HG03060 (cell line): ENCODE data around the gene TIGD1.
"Not testable (repeated sequence)": the region's sequence is repeated elsewhere in the genome, so short reads cannot be mapped to it uniquely, and the experiment has no call there.

Experiments
- ATAC-seq: cut with Tn5 transposase; IDR thresholded peaks from one replicate; pipeline ENCODE4 v1.9.1; 2021; ENCODE audit warnings: low read depth, moderate number of reproducible peaks; ENCODE audit not compliant: unreplicated experiment

The TIGD1 gene

GRCh38 chr2:232540441-232541041, 9.8 kb downstream of the TIGD1 start:
- ATAC-seq, result no peak

GRCh38 chr2:232539298-232540231, 10.8 kb downstream of the TIGD1 start, which contains the start of gene CHRNG:
Gene CHRNG (plus strand): TSS chr2:232539692. CDS start chr2:232539748, 56 bp downstream.
- no peak for ATAC-seq

- ATAC-seq, result no peak
Observed at GRCh38 chr2:232538671-232539070, 11.7 kb downstream of the TIGD1 start.

- no peak for ATAC-seq
Observed at GRCh38 chr2:232537499-232537898, 12.9 kb downstream of the TIGD1 start.

GRCh38 chr2:232537079-232537478, 13.3 kb downstream of the TIGD1 start:
- no peak for ATAC-seq

- ATAC-seq, result no peak
Observed at GRCh38 chr2:232535761-232536530, 14.4 kb downstream of the TIGD1 start.

GRCh38 chr2:232534940-232535651, 15.3 kb downstream of the TIGD1 start:
- ATAC-seq, result no peak

GRCh38 chr2:232533944-232534710, 16.2 kb downstream of the TIGD1 start:
- no peak for ATAC-seq

- not testable (repeated sequence) for ATAC-seq
Observed at GRCh38 chr2:232532821-232533220, 17.5 kb downstream of the TIGD1 start.

- ATAC-seq, result no peak
Observed at GRCh38 chr2:232532419-232532818, 17.9 kb downstream of the TIGD1 start.

GRCh38 chr2:232530626-232531260, 19.6 kb downstream of the TIGD1 start:
- no peak for ATAC-seq

- no peak for ATAC-seq
Observed at GRCh38 chr2:232529806-232530547, 20.4 kb downstream of the TIGD1 start.

GRCh38 chr2:232528746-232529460, 21.5 kb downstream of the TIGD1 start:
- ATAC-seq, result no peak

- ATAC-seq, result no peak
Observed at GRCh38 chr2:232527905-232528470, 22.4 kb downstream of the TIGD1 start.

- no peak for ATAC-seq
Observed at GRCh38 chr2:232526372-232526941, 23.9 kb downstream of the TIGD1 start.

GRCh38 chr2:232525791-232526371, 24.5 kb downstream of the TIGD1 start, which contains the start of gene CHRND:
Gene CHRND (plus strand): TSS chr2:232526160. CDS start chr2:232526216, 56 bp downstream.
- ATAC-seq, result no peak

- ATAC-seq, result no peak
Observed at GRCh38 chr2:232525199-232525598, 25.2 kb downstream of the TIGD1 start.
